Pons (tissue), 1 donor: Measurements from ENCODE around the gene CDK10.
"Not testable (repeated sequence)": the region's sequence is repeated elsewhere in the genome, so short reads cannot be mapped to it uniquely, and the experiment has no call there.

Experiments used
- DNase-seq: peaks from one replicate; pipeline ENCODE4 v3.0.0-alpha.2; 2016; ENCODE audit warnings: low spot score

Gene CDK10, protein sequence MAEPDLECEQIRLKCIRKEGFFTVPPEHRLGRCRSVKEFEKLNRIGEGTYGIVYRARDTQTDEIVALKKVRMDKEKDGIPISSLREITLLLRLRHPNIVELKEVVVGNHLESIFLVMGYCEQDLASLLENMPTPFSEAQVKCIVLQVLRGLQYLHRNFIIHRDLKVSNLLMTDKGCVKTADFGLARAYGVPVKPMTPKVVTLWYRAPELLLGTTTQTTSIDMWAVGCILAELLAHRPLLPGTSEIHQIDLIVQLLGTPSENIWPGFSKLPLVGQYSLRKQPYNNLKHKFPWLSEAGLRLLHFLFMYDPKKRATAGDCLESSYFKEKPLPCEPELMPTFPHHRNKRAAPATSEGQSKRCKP

DNA sequence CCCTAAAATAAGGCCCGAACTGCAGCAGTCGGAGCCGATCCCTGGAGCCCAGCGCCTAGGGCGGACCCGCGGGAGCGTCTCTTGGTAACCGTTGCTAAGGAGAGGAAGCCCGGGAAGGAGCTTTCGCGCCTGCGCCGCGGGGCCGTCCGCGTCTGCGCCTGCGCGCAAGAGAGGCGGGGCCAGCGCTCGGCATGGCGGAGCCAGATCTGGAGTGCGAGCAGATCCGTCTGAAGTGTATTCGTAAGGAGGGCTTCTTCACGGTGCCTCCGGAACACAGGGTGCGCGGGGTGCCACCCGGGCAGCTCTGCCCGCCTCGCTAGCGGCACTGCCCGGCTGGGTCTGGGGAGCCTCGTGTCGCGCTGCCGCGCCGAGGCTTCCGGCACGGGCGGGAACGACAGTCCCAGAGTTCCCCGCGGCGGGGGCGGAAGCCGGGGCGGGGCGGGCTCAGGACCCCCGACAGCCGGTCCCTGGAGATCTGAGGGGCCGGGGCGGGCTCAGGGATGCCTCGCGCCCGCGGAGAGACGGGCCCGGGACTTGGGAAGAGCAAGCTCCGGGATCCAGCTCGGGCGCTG is at the start of gene CDK10:
Gene CDK10, plus strand, starts transcription at position 170 of the 572 bp plus-strand sequence. Its CDS starts 22 bp downstream, at position 192.
- DNase-seq: peak; percentile 85

GRCh38 chr16:89637379-89637778 is 49.1 kb upstream of the CDK10 start:
- DNase-seq: no peak

- DNase-seq: no peak
These were observed 48.0 kb upstream of the CDK10 start for GRCh38 chr16:89638455-89638854.

GRCh38 chr16:89639385-89639784 is 47.1 kb upstream of the CDK10 start:
- no peak for DNase-seq

DNA sequence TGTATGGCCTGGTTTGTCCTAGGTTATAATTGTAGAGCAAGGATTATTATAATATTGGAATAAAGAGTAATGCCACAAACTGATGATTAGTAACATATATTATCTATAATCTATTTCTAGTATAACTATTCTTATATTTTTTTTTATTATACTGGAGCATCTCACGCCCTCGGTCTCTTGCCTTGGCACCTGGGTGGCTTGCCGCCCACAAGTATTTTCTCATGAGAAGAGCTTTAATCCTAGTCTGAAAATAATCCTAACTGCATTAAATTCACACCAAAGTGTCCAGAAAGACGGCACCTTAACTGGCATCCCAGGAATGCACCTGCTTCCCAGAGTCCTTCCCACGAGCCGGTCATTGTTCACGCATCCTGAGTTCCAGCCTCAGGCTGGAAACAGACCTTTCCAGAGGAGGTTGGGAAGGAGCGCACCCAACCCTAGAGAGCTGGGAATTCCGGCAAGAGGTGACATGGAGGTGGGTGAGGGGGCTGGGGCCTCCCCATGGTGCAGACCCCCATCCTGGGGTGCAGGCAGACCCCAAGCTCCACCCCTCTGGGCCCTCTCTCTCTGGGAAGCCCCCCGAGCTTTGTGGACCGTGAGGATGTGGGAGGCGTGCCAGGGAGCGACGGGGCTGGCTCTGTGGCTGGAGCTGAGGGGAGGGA is 44.9 kb upstream of the CDK10 start:
- DNase-seq: no peak

GRCh38 chr16:89642574-89642973 is 43.9 kb upstream of the CDK10 start:
- no peak for DNase-seq

- no peak for DNase-seq
These were observed 42.7 kb upstream of the CDK10 start for GRCh38 chr16:89643769-89644300.

GRCh38 chr16:89645122-89645521 is 41.4 kb upstream of the CDK10 start:
- no peak for DNase-seq

- no peak for DNase-seq
These were observed 40.2 kb upstream of the CDK10 start for GRCh38 chr16:89646270-89646669.

DNA sequence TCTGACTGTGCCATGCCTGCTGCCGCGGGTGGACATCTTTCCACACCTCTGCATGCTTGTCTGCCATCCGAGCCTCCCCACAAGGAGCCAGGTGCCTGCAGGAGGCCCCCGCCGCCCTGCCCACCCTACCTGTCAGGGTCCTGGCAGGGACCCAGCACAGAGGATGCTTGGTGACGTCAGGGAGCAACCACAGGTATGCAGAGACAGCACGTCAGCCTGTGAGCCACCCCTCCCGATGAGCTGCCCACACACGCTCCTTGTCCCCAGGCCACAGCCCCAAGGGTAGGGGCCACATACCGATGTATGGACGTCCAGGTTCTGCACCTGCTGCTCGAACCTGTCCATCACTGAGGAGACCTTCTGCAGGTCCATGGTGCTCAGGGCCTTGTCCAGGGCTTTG is 39.6 kb upstream of the CDK10 start:
- DNase-seq: no peak

DNA sequence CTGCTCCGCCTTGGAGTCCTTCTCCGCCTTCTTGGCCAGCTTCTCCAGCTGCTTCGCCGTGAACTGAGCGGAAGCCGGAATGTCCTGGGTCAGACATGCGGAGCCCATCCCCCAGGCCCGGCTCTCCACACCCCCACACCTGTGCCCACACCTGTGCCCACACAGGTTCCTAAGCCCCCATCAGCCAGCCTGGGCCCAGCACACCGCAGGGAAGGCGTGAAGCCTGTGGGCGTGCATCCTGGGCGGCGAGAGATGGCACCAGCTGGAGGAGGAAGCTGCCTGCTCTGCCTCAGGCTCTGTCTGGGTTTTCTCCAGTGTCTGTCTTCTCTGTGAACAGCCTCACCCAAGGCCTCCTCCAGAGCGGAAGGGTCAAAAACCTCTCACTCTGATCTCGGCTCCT is 34.9 kb upstream of the CDK10 start:
- no peak for DNase-seq

DNA sequence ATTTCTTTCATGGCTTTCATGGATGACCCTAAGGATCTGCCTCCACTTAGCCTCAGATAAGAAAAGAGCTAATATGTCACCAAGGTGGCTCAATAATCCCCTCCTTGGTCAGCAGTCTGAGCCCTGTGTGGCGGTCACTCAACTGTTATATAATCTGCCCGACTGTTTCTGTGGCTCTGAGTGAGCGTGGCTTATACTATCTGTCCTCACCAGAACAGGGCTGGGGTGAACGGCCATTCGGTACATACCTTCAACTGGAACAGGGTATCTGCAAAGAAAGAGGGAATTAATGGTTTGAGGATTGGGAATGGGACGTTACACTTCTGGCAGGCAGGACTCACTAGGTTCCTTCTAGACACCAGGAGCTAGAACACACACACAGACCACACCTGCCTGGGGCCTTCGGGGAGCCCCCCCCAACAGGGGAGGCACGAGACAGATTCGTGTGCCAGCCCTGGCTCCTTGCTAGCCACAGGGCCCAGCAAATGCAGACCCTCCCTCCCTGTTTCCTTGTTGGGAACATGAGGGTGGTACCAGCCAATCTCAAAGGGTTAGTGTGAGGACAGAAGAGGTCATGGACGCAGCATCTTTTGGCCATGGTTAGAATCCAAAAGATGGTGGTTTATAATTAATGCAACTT is 32.7 kb upstream of the CDK10 start:
- no peak for DNase-seq

GRCh38 chr16:89655062-89655643 is 31.3 kb upstream of the CDK10 start:
- DNase-seq: no peak

GRCh38 chr16:89656435-89657121 is 29.9 kb upstream of the CDK10 start:
- no peak for DNase-seq

- DNase-seq: peak; percentile 75
These were observed 28.9 kb upstream of the CDK10 start, which contains the start of the genes CHMP1A and SPATA33 for GRCh38 chr16:89657442-89658220. Gene CHMP1A (minus strand): TSS chr16:89657708. CDS start chr16:89657588, 120 bp downstream. Gene SPATA33 (plus strand): TSS chr16:89657836. CDS start chr16:89657912, 76 bp downstream.

DNA sequence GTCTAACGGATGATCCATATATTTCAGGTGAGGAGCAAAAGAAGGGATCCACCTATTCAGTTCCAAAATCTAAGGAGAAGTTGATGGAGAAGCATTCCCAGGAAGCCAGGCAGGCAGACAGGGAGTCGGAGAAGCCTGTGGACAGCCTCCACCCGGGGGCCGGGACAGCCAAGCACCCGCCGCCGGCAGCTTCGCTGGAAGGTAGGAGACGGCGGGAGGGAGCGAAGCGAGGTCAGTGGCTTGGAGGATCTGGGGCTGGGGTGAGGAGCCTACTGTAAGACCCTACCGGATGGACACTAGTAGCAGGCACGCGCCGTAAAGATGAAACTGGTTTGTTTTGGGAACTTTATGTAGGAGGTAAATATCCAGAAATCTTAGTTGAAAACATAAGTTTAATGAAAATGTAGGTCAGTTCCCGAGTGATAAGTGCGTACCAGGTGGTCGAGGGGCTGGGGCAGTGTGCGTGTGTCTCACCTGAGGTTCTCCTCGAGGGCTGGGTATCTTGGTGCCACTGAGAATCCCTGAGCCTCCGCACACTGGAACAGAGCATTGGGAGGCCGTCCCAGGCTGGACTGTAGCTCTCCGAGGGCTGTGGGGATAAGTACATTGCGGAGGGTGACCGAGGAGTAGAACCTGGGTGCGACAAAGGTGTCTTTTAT is 28.1 kb upstream of the CDK10 start:
- no peak for DNase-seq

DNA sequence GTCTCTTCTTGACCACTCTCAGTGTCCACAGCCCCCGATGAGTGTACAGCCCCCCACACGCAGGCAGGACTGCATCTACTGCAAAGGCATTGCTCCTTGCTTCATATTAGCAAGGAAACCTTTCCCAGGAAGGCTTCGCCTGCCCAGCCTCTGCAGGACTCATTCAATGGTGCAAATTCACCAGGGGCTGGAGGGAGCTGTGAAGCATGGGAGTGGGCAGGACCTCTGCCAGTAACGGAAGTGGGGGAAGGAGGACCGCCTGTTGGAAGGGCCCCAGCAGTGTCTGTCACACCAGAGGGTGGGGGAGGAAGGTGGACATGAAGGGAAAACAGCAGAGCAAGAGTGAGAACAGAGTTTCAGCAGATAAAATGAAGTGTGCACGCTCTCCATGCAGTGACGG is 26.3 kb upstream of the CDK10 start:
- DNase-seq: no peak

DNA sequence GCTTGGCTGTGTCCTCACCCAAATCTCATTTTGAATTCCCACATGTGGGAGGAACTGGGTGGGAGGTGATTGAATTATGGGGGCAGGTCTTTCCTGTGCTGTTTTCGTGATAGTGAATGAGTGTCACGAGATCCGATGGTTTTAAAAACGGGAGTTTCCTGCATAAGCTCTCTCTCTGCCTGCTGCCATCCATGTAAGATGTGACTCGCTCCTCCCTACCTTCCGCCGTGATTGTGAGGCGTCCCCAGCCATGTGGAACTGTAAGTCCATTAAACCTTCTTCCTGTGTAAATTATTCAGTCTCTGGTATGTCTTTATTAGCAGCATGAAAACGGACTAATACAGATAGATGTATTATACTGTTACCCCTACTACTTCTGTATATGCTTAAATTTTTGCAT is 25.3 kb upstream of the CDK10 start:
- DNase-seq: no peak

GRCh38 chr16:89664238-89664637 is 22.3 kb upstream of the CDK10 start:
- DNase-seq: not testable (repeated sequence)

- peak; percentile 16 for DNase-seq
These were observed 19.5 kb upstream of the CDK10 start for GRCh38 chr16:89667000-89667399.
